Sigmoid colon (tissue), 4 donors: Measurements from ENCODE around the gene TRPC3.

ENCODE experiments used
- EP300 ChIP-seq, 4 donors: sonication (generic); formaldehyde crosslinking; IDR thresholded peaks; one replicate each; pipeline ENCODE4 v1.6.1; 2017; ENCODE audit warnings: antibody characterized with exemption in 4 of 4
- POLR2A ChIP-seq, 2 donors: fragments of 450-650 bp; IDR thresholded peaks; one replicate each; pipeline ENCODE4 v1.6.1; 2016; ENCODE audit warnings: antibody characterized with exemption in 2 of 2, mild to moderate bottlenecking in 2 of 2, moderate library complexity in 2 of 2
- POLR2AphosphoS5 ChIP-seq, 4 donors: sonication (generic); formaldehyde crosslinking; IDR thresholded peaks; one replicate each; pipeline ENCODE4 v1.6.1; 2017; ENCODE audit warnings: antibody characterized with exemption in 4 of 4
- TF ChIP-seq, protein P1 (sequence below), 4 experiments: fragments of 450-650 bp in 3 of 4; fragments of 200-600 bp in 1 of 4; IDR thresholded peaks; one replicate each; pipeline ENCODE4 v1.5.1; 2016 to 2019; ENCODE audit warnings: antibody characterized with exemption in 4 of 4, mild to moderate bottlenecking in 3 of 4, moderate library complexity in 2 of 4

DNA sequence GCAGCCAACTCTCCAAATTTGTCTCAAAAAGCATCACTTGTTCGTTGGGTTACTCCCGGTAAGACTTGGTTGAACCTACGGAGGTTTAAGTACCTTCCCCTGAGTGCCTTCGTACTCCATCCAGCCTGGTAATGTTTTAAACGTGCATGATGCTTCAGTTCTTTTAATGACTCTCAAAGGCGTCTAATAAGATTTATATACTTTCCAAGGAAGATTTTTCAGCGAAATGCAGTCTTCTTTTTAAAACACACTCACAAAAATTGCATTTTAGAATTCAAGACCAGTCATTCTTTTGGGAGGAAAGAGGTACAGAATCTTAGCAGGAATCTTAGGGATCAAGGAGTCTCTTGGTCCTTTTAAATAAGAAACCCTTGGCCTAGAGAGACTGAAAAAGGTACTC lies 430 bp upstream of the TRPC3 start:
- TF ChIP-seq, protein P1, sequence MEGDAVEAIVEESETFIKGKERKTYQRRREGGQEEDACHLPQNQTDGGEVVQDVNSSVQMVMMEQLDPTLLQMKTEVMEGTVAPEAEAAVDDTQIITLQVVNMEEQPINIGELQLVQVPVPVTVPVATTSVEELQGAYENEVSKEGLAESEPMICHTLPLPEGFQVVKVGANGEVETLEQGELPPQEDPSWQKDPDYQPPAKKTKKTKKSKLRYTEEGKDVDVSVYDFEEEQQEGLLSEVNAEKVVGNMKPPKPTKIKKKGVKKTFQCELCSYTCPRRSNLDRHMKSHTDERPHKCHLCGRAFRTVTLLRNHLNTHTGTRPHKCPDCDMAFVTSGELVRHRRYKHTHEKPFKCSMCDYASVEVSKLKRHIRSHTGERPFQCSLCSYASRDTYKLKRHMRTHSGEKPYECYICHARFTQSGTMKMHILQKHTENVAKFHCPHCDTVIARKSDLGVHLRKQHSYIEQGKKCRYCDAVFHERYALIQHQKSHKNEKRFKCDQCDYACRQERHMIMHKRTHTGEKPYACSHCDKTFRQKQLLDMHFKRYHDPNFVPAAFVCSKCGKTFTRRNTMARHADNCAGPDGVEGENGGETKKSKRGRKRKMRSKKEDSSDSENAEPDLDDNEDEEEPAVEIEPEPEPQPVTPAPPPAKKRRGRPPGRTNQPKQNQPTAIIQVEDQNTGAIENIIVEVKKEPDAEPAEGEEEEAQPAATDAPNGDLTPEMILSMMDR (IDR thresholded peaks at IDR 0.05) = no peak
- TF ChIP-seq POLR2A (IDR thresholded peaks at IDR 0.05) = no peak
- TF ChIP-seq POLR2AphosphoS5 (IDR thresholded peaks at IDR 0.05) = no peak
- TF ChIP-seq EP300 (IDR thresholded peaks at IDR 0.05) = no peak
